GM10266 (cell line): ENCODE results near the gene MEF2C.

Source experiments
- DNase-seq: peaks from one replicate; pipeline ENCODE4 v3.0.0; 2012; ENCODE audit errors: extremely low spot score
- CTCF ChIP-seq: IDR thresholded peaks from 2 replicates; pipeline ENCODE4 v1.5.1; 2012; ENCODE audit warnings: mild to moderate bottlenecking, low read depth; ENCODE audit not compliant: control insufficient read depth, insufficient read depth; ENCODE audit errors: missing control alignments

The MEF2C gene

DNA sequence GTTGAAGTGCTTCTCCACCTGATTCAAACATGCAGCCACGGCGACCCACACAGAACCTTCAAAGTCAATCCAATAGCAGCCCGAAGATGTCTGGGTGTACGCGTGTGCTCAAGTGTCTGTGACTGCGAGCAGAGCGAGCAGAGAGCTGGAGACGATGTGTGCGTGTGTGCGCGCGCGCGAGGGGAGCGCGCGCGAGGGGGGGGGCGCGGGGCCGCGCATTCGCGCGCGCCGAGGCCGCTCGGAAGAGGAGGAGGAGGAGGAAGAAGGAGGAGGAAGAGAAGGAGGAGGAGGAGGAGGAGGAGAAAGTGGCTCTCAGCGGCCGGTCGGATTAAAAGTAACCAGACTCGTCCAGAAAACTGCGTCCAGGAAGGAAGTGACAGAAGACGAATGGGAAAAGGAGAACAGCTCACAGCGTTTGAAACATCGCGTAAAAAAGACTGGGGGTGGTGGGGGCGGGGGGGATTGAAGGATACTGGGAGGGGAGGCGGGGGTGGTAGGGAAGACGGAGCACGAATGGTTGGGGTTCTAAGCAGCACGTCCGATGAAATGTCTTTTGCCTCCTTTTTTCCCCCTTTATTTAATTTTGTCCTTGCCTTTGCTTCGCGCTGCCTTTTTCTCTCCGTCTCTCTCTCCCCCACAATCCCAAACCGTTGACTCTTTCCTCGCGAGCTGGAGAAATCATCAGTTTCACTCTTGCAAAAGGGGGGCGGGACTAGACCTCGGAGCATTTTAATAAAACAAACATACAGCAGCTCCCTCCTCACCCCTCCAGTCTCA, at the start of gene MEF2C:
Gene MEF2C, minus strand, starts transcription at position 126 of the 777 bp plus-strand sequence. CDS start 59,396 bp downstream, outside the sequence.
- TF ChIP-seq CTCF: no peak
- peak; percentile 66 for DNase-seq

GRCh38 chr5:88932541-88932940, 49.6 kb upstream of the MEF2C start:
- no peak for DNase-seq
- no peak for TF ChIP-seq CTCF

DNA sequence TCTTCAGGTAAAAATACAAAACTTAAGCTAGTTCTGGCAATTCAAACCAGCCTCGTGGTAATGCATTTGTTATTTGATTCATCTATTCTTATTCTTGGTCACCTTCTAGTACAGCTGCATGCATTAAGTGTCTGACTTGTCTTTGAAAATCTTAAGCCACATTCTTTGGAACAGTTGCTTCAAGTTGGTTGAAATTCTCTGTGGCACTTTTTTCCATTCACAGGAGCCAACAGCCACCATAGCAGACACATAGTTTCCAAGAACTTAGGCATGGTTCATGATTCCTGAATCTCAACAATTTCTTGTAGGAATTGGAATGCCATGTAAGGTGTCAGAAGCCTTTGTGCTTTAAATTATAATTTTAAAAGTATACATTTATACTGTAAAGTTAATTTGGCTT, 47.4 kb upstream of the MEF2C start:
- TF ChIP-seq CTCF: no peak
- DNase-seq: no peak

- no peak for DNase-seq
- TF ChIP-seq CTCF: no peak
Measured at GRCh38 chr5:88929385-88929784, 46.4 kb upstream of the MEF2C start.

- DNase-seq: no peak
- TF ChIP-seq CTCF: no peak
Measured at GRCh38 chr5:88926774-88927173, 43.8 kb upstream of the MEF2C start.

- no peak for DNase-seq
- no peak for TF ChIP-seq CTCF
Measured at GRCh38 chr5:88925692-88926490, 42.9 kb upstream of the MEF2C start.

GRCh38 chr5:88924330-88924657, 41.3 kb upstream of the MEF2C start:
- no peak for DNase-seq
- no peak for TF ChIP-seq CTCF
